ENCODE results near the gene MX2. TPM values are rescaled to one million over a fixed set of nuclear protein-coding genes. Genes with fewer than 3 reads are reported as not detected.
"Not testable (repeated sequence)": the region's sequence is repeated elsewhere in the genome, so short reads cannot be mapped to it uniquely, and the experiment has no call there.

The MX2 gene
- total RNA-seq, 1 experiment from 2014 or later = 56.7 TPM

- Histone ChIP-seq H3K4me3 (ENCODE audit: low read depth in 2 of 2, low read length in 2 of 2) (no peak overlapping the region), H3K9me3 (ENCODE audit: control insufficient read depth, insufficient read depth, low read depth, low read length) (no peaks in the 10 kb centered on the region), H3K27me3 (ENCODE audit: control insufficient read depth, insufficient read depth, low read length) (no peaks in the 10 kb centered on the region; the same call in 1 of the 2 replicates), H3K4me1 (ENCODE audit: control insufficient read depth, insufficient read depth, low read length) (no peaks in the 10 kb centered on the region), H3K27ac (ENCODE audit: low read length) (no peak overlapping the region), H3K36me3 (ENCODE audit: control insufficient read depth, insufficient read depth, low read length) (no peaks in the 10 kb centered on the region)
- no peak for TF ChIP-seq REST (IDR thresholded peaks at IDR 0.05; ENCODE audit: insufficient read depth in 1 of 2, low read depth in 2 of 2, low read length in 1 of 2)
- no peak for TF ChIP-seq TCF7L2 (IDR thresholded peaks at IDR 0.05; ENCODE audit: low read depth, low read length)
- no peak for TF ChIP-seq POLR2AphosphoS5 (IDR thresholded peaks at IDR 0.05; ENCODE audit: low read depth, low read length)
- TF ChIP-seq CTCF (IDR thresholded peaks at IDR 0.05) = no peak
- no peak for TF ChIP-seq SIN3A (IDR thresholded peaks at IDR 0.05; ENCODE audit: borderline replicate concordance, insufficient read depth, low read depth, low read length)
- ATAC-seq = peak; percentile 34; the same call in 1 of the 2 replicates
- in situ Hi-C loops (cut with HindIII; ENCODE audit: low pct_unique_long_range_greater_than_20kb, low sequenced_read_pairs) = no loop called here
- POLR2A ChIA-PET = no interaction called here
- no TSS peak for BruUV-seq (replicated peaks)
- CTCF ChIA-PET = no interaction called here
- DNase-seq (ENCODE audit: low read depth, low spot score) = no peak
- intact Hi-C loops (cut with micrococcal nuclease; ENCODE audit: unreplicated experiment) = no loop called here
Measured at GRCh38 chr21:41410767-41411448, 49.1 kb downstream of the MX2 start.

- DNase-seq (ENCODE audit: low read depth, low spot score) = no peak
- Histone ChIP-seq H3K9me3 (ENCODE audit: control insufficient read depth, insufficient read depth, low read depth, low read length) (no peaks in the 10 kb centered on the region), H3K4me3 (ENCODE audit: low read depth in 2 of 2, low read length in 2 of 2) (no peak overlapping the region), H3K27me3 (ENCODE audit: control insufficient read depth, insufficient read depth, low read length) (no peaks in the 10 kb centered on the region; the same call in 1 of the 2 replicates), H3K4me1 (ENCODE audit: control insufficient read depth, insufficient read depth, low read length) (no peaks in the 10 kb centered on the region), H3K27ac (ENCODE audit: low read length) (no peak overlapping the region), H3K36me3 (ENCODE audit: control insufficient read depth, insufficient read depth, low read length) (no peaks in the 10 kb centered on the region)
- BruUV-seq (replicated peaks) = no TSS peak
- CTCF ChIA-PET = no interaction called here
- intact Hi-C loops (cut with micrococcal nuclease; ENCODE audit: unreplicated experiment) = no loop called here
- peak; percentile 76 for ATAC-seq
- TF ChIP-seq SIN3A (IDR thresholded peaks at IDR 0.05; ENCODE audit: borderline replicate concordance, insufficient read depth, low read depth, low read length) = no peak
- TF ChIP-seq TCF7L2 (IDR thresholded peaks at IDR 0.05; ENCODE audit: low read depth, low read length) = no peak
- TF ChIP-seq REST (IDR thresholded peaks at IDR 0.05; ENCODE audit: insufficient read depth in 1 of 2, low read depth in 2 of 2, low read length in 1 of 2) = no peak
- peak; percentile 31; the same call in 1 of the 2 replicates for TF ChIP-seq CTCF (IDR thresholded peaks at IDR 0.05)
- no peak for TF ChIP-seq POLR2AphosphoS5 (IDR thresholded peaks at IDR 0.05; ENCODE audit: low read depth, low read length)
- in situ Hi-C loops (cut with HindIII; ENCODE audit: low pct_unique_long_range_greater_than_20kb, low sequenced_read_pairs) = no loop called here
- POLR2A ChIA-PET = no interaction called here
Measured at GRCh38 chr21:41411449-41412089, 49.7 kb downstream of the MX2 start.

- H3K27me3 ChIP-seq (ENCODE audit: control insufficient read depth, insufficient read depth, low read length); DNase-seq (ENCODE audit: low read depth, low spot score); in situ Hi-C loops (cut with HindIII; ENCODE audit: low pct_unique_long_range_greater_than_20kb, low sequenced_read_pairs); POLR2A ChIA-PET; BruUV-seq (replicated peaks); H3K4me3 ChIP-seq (ENCODE audit: low read depth in 2 of 2, low read length in 2 of 2); H3K36me3 ChIP-seq (ENCODE audit: control insufficient read depth, insufficient read depth, low read length); intact Hi-C loops (cut with micrococcal nuclease; ENCODE audit: unreplicated experiment); CTCF ChIA-PET; ATAC-seq; H3K27ac ChIP-seq (ENCODE audit: low read length); H3K4me1 ChIP-seq (ENCODE audit: control insufficient read depth, insufficient read depth, low read length); H3K9me3 ChIP-seq (ENCODE audit: control insufficient read depth, insufficient read depth, low read depth, low read length): not testable (repeated sequence)
Measured at GRCh38 chr21:41417505-41417904, 55.7 kb downstream of the MX2 start.
